ENCODE data around the gene SC5D. TPM values are rescaled to one million over a fixed set of nuclear protein-coding genes. Genes with fewer than 3 reads are reported as not detected.

Gene SC5D
- polyA plus RNA-seq, 1 experiment, result 62.7 TPM

DNA sequence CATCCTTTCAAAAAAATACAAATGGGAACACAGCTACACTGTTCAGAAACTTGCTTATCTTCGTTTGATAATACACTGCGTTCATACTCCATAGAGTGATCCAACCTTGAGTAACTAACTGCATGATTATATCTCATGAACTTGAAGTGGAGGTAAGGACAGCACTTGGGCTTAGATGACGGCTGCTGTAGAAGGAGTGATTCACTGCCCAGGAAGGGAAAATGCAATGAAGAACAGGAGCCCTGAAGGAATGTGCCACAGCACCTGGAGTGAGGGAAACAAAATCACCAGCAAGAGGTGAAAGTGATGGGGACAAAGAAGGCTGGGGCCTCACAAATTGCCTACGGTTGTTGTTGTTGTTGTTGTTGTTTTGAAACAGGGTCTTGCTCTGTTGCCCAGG is 44.1 kb upstream of the SC5D start:
- TF ChIP-seq, protein P1, sequence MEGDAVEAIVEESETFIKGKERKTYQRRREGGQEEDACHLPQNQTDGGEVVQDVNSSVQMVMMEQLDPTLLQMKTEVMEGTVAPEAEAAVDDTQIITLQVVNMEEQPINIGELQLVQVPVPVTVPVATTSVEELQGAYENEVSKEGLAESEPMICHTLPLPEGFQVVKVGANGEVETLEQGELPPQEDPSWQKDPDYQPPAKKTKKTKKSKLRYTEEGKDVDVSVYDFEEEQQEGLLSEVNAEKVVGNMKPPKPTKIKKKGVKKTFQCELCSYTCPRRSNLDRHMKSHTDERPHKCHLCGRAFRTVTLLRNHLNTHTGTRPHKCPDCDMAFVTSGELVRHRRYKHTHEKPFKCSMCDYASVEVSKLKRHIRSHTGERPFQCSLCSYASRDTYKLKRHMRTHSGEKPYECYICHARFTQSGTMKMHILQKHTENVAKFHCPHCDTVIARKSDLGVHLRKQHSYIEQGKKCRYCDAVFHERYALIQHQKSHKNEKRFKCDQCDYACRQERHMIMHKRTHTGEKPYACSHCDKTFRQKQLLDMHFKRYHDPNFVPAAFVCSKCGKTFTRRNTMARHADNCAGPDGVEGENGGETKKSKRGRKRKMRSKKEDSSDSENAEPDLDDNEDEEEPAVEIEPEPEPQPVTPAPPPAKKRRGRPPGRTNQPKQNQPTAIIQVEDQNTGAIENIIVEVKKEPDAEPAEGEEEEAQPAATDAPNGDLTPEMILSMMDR (IDR thresholded peaks at IDR 0.05; ENCODE audit: low read depth, low read length), result no peak
- H3K4me3 ChIP-seq (ENCODE audit: low read depth, low read length), result no peak overlapping the region
- ChIA-PET POLR2A (no interaction called here), CTCF (interaction anchor here (0.7 to 1.5 kb wide), 2 partner anchors 124 to 343 kb away, joined by 4 to 11 read pairs; no protein-coding TSS in a partner anchor)
- no peak for DNase-seq (ENCODE audit: low read depth, low spot score)
- H3K9me3 ChIP-seq (ENCODE audit: control insufficient read depth, insufficient read depth, low read length), result no peaks in the 10 kb centered on the region
- H3K27me3 ChIP-seq (ENCODE audit: control insufficient read depth, insufficient read depth, low read length), result peaks cover 5% of the 10 kb centered on the region
- no peak overlapping the region for H3K27ac ChIP-seq (ENCODE audit: low read depth, low read length)

DNA sequence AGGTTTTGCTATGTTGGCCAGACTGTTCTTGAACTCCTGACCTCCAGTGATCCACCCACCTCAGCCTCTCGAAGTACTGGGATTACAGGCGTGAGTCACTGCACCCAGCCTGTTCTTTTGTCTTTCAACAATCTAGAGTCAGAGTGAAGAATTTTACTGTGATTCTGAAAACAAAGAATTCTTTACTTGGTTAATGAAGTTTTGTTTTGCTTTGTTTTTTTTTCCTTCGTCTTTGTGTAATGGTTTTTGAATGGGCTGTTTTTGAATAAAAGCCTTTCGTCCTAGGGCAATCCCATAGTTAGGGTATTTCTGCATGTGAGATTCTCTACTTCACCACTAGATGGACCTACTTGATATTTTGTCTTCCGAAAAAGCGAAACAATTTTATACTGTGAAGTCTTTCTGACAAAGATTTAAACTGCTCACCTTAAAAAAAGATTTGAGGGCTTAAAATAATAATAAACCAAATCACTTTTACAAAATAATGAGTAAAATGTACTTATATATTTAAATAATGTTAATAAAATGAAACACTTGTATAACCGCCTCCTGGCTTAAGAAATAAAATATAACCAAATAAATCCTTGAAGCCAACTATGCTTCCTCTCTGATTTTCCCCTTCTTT is 43.4 kb upstream of the SC5D start:
- no peak overlapping the region for H3K4me3 ChIP-seq (ENCODE audit: low read depth, low read length)
- DNase-seq (ENCODE audit: low read depth, low spot score), result no peak
- TF ChIP-seq, protein P1 (IDR thresholded peaks at IDR 0.05; ENCODE audit: low read depth, low read length), result peak; percentile 80
- ChIA-PET CTCF (no interaction called here), POLR2A (no interaction called here)
- no peaks in the 10 kb centered on the region for H3K9me3 ChIP-seq (ENCODE audit: control insufficient read depth, insufficient read depth, low read length)
- no peak overlapping the region for H3K27ac ChIP-seq (ENCODE audit: low read depth, low read length)
- H3K27me3 ChIP-seq (ENCODE audit: control insufficient read depth, insufficient read depth, low read length), result peaks cover 5% of the 10 kb centered on the region

DNA sequence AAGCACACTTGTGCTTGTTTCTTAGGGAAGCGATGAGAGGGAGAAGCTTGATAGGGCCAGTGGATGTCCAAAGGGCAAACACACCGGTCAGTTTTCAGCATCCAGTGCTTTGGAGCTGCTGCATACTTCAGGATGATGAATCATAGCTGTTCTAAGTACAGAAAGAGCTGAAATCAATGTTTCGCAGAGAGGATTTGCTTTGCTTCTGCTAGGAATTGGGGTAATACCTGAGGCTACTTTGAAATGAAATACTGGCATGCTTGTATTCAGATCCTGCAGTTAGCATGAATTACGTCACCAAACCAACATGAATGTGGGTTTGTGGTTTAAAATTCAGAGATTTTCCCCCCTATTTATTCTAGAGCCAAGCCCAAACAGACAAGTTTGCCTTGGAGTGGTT is 41.7 kb upstream of the SC5D start:
- no peak for DNase-seq (ENCODE audit: low read depth, low spot score)
- ChIA-PET POLR2A (no interaction called here), CTCF (interaction anchor here (1.1 to 1.8 kb wide), 2 partner anchors 334 to 341 kb away, joined by 3 to 15 read pairs; no protein-coding TSS in a partner anchor)
- Histone ChIP-seq H3K9me3 (ENCODE audit: control insufficient read depth, insufficient read depth, low read length) (no peaks in the 10 kb centered on the region), H3K27ac (ENCODE audit: low read depth, low read length) (no peak overlapping the region), H3K4me3 (ENCODE audit: low read depth, low read length) (no peak overlapping the region), H3K27me3 (ENCODE audit: control insufficient read depth, insufficient read depth, low read length) (peaks cover 5% of the 10 kb centered on the region)
- TF ChIP-seq, protein P1 (IDR thresholded peaks at IDR 0.05; ENCODE audit: low read depth, low read length), result no peak

DNA sequence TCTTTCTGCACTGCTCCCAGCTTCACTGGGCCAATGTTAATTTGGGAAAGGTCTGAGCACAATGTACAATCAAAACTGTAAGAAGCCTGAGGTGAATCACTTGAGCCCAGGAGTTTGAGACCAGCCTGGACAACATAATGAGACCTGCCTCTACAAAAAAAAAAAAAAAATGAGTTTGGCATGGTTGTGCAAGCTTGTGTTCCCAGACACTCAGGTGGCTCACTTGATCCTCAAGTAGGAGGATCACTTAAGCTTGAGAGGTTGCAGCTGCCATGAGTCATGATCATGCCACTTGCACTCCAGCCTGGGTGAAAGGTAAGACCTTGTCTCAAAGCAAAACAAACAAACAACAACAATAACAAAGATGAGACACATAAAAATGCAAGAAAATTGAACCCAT is 38.6 kb upstream of the SC5D start:
- ChIA-PET CTCF (no interaction called here), POLR2A (no interaction called here)
- Histone ChIP-seq H3K27ac (ENCODE audit: low read depth, low read length) (no peak overlapping the region), H3K4me3 (ENCODE audit: low read depth, low read length) (no peak overlapping the region), H3K9me3 (ENCODE audit: control insufficient read depth, insufficient read depth, low read length) (no peaks in the 10 kb centered on the region), H3K27me3 (ENCODE audit: control insufficient read depth, insufficient read depth, low read length) (no peaks in the 10 kb centered on the region)
- TF ChIP-seq, protein P1 (IDR thresholded peaks at IDR 0.05; ENCODE audit: low read depth, low read length), result no peak
- DNase-seq (ENCODE audit: low read depth, low spot score), result no peak

DNA sequence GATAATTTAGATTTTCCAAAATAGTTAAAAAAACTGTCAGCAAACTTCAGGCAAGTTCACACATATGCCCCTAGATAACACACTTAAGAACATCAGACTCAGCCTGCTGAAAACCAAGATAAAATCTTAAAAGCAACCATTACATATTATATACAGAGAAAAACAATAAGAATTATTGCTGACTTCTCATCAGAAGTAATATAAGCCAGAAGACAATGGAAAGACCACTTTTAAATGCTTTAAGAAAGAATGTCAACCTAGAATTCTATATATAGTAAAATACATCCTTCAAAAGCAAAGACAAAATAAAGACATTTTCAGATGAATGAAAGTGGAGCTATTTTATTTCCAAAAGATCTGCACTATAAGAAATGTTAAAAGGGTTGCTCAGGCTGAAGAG is 37.8 kb upstream of the SC5D start:
- ChIA-PET CTCF (no interaction called here), POLR2A (no interaction called here)
- TF ChIP-seq, protein P1 (IDR thresholded peaks at IDR 0.05; ENCODE audit: low read depth, low read length), result no peak
- H3K27me3 ChIP-seq (ENCODE audit: control insufficient read depth, insufficient read depth, low read length), result no peaks in the 10 kb centered on the region
- H3K4me3 ChIP-seq (ENCODE audit: low read depth, low read length), result no peak overlapping the region
- H3K9me3 ChIP-seq (ENCODE audit: control insufficient read depth, insufficient read depth, low read length), result no peaks in the 10 kb centered on the region
- DNase-seq (ENCODE audit: low read depth, low spot score), result no peak
- H3K27ac ChIP-seq (ENCODE audit: low read depth, low read length), result no peak overlapping the region

Data from AG04450 (cell line).